ENCODE data around the gene LDLRAP1. TPM values are rescaled to one million over a fixed set of nuclear protein-coding genes. Genes with fewer than 3 reads are reported as not detected.

The LDLRAP1 gene
- total and polyA plus RNA-seq, 2 donors (not counting 3 experiments of a cell fraction or from before 2014, with no cell fraction given), result 23.1 to 24.7 TPM

DNA sequence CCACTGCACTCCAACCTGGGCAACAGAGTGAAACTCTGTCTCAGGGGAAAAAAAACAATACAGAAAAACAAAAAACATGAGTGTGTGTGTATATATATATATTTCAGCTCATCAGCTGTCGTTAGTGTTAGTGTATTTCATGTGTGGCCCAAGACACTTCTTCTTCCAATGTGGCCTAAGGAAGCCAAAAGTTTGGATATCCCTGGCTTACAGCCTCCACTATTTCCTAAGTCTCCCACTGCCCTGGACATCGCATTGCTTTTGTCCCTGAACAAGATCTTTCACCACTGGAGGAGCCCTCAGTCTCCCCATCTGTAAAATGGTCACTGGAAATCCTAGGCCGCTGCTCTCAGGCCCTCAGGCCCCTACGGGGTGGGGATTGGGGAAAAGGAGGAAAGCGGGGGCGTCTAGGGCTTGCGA lies 391 bp upstream of the LDLRAP1 start:
- POLR2A ChIA-PET, result no interaction called here
- intact Hi-C loops (cut with micrococcal nuclease) (loop anchor here (2.0 to 5.0 kb wide), 2 partner anchors 74 to 254 kb away; partner anchors contain the start of gene MAN1C1), dilution Hi-C loops (cut with MboI; ENCODE audit: extremely low pct_ligation_motif_present, low sequenced_read_pairs) (no loop called here)

More for the DNA sequence above, 391 bp upstream of the LDLRAP1 start:
- no peaks in the 10 kb centered on the region for H3K9me1 ChIP-seq (replicated peaks; ENCODE audit: control insufficient read depth, extremely low read depth, insufficient read depth, low read length)
- no peak for FAIRE-seq
- H3K9ac ChIP-seq (replicated peaks; ENCODE audit: extremely low read depth, insufficient read depth, low read length), result no peak overlapping the region
- CTCF ChIA-PET, result interaction anchor here (0.5 to 1.2 kb wide), 5 partner anchors 9 to 65 kb away, joined by 3 to 9 read pairs (median 4); no protein-coding TSS in a partner anchor
- H3K4me1 ChIP-seq (ENCODE audit: control insufficient read depth, extremely low read depth, insufficient read depth, low read length), result peaks cover 7% of the 10 kb centered on the region
- H3K9me3 ChIP-seq (replicated peaks; ENCODE audit: control insufficient read depth, insufficient read depth, low read length), result no peaks in the 10 kb centered on the region
- H3K27me3 ChIP-seq (ENCODE audit: control insufficient read depth in 2 of 2, insufficient read depth in 2 of 2, low read length in 2 of 2), result no peaks in the 10 kb centered on the region
- H3K27ac ChIP-seq (ENCODE audit: insufficient read depth, low read depth, low read length), result no peak overlapping the region
- H4K20me1 ChIP-seq (replicated peaks; ENCODE audit: control insufficient read depth, extremely low read depth, insufficient read depth, low read length), result no peaks in the 10 kb centered on the region
- no TSS peak for BruUV-seq (replicated peaks)
- H3K4me2 ChIP-seq (ENCODE audit: insufficient read depth, low read length), result peak overlapping the region; percentile 40
- DNase-seq (ENCODE audit: low read depth, low spot score), result no peak
- TF ChIP-seq JUN (IDR thresholded peaks at IDR 0.05; ENCODE audit: borderline replicate concordance, insufficient read depth, insufficient read length, low read depth) (no peak), GATA2 (IDR thresholded peaks at IDR 0.05; ENCODE audit: insufficient read depth, insufficient read length, low read depth, low read length) (no peak), EZH2 (IDR thresholded peaks at IDR 0.05; ENCODE audit: borderline replicate concordance, low read depth, low read length, severe bottlenecking) (no peak), MYC (IDR thresholded peaks at IDR 0.05; ENCODE audit: low read depth, low read length) (no peak), CTCF (IDR thresholded peaks at IDR 0.05; ENCODE audit: extremely low read depth in 1 of 2, insufficient read depth in 1 of 2, low read depth in 1 of 2, low read length in 2 of 2) (no peak), MAX (IDR thresholded peaks at IDR 0.05; ENCODE audit: insufficient read depth, insufficient read length) (no peak)
- no peak overlapping the region for H3K4me3 ChIP-seq (replicated peaks in 1 of 3; ENCODE audit: insufficient read depth in 1 of 3, low read depth in 1 of 3, low read length in 3 of 3)
- no peaks in the 10 kb centered on the region for H3K36me3 ChIP-seq (ENCODE audit: control insufficient read depth in 2 of 2, extremely low read depth in 1 of 2, insufficient read depth in 2 of 2, low read length in 2 of 2)
- peak overlapping the region; percentile 79 for H2AFZ ChIP-seq (ENCODE audit: low read depth, low read length)
- peaks cover 2% of the 10 kb centered on the region for H3K79me2 ChIP-seq (ENCODE audit: control insufficient read depth, insufficient read depth, low read length)

Measured in endothelial cell of umbilical vein (primary cell).